Loucy (cell line): ENCODE measurements around the gene MCF2L.

ENCODE experiments used
- H2AFZ ChIP-seq: fragments of 200-600 bp; sonication (generic); 2 replicates; pipeline ENCODE4 v1.6.0; 2016; ENCODE audit warnings: antibody characterized with exemption, mild to moderate bottlenecking, low read length, moderate library complexity
- H3F3A ChIP-seq: fragments of 200-600 bp; 2 replicates; pipeline ENCODE4 v1.6.0; 2016; ENCODE audit warnings: antibody characterized with exemption, low read depth, mild to moderate bottlenecking
- H3K27me3 ChIP-seq: fragments of 200-600 bp; sonication (generic); 2 replicates; pipeline ENCODE4 v1.6.1; 2014; ENCODE audit warnings: low read length, mild to moderate bottlenecking; ENCODE audit not compliant: insufficient read depth, poor library complexity, severe bottlenecking
- H3K36me3 ChIP-seq: fragments of 200-600 bp; sonication (generic); 2 replicates; pipeline ENCODE4 v1.6.1; 2016; ENCODE audit warnings: low read length; ENCODE audit not compliant: insufficient read depth
- H3K4me1 ChIP-seq: fragments of 200-600 bp; sonication (generic); 2 replicates; pipeline ENCODE4 v1.5.1; 2014; ENCODE audit warnings: low read length, mild to moderate bottlenecking; ENCODE audit not compliant: insufficient read depth, poor library complexity, severe bottlenecking
- H3K4me2 ChIP-seq: fragments of 200-600 bp; sonication (generic); 2 replicates; pipeline ENCODE4 v1.6.0; 2014; ENCODE audit warnings: antibody characterized with exemption, low read length, low read depth, mild to moderate bottlenecking; ENCODE audit not compliant: poor library complexity, severe bottlenecking
- H3K4me3 ChIP-seq: fragments of 200-600 bp; sonication (generic); 2 replicates; pipeline ENCODE4 v1.5.1; 2014; ENCODE audit warnings: low read length, mild to moderate bottlenecking, mixed read lengths; ENCODE audit not compliant: poor library complexity, severe bottlenecking
- H3K79me2 ChIP-seq: fragments of 200-600 bp; sonication (generic); 2 replicates; pipeline ENCODE4 v1.6.1; 2014; ENCODE audit warnings: low read length; ENCODE audit not compliant: insufficient read depth
- H3K9ac ChIP-seq: fragments of 200-600 bp; sonication (generic); 2 replicates; pipeline ENCODE4 v1.6.0; 2014; ENCODE audit warnings: mild to moderate bottlenecking, low read depth, low read length, moderate library complexity; ENCODE audit not compliant: poor library complexity, severe bottlenecking
- H3K9me2 ChIP-seq: fragments of 200-600 bp; sonication (generic); replicated peaks from 2 replicates; pipeline ENCODE4 v1.6.1; 2016; ENCODE audit warnings: low read depth, low read length, mixed read lengths
- H3K9me3 ChIP-seq: fragments of 200-600 bp; sonication (generic); 2 replicates; pipeline ENCODE4 v1.6.1; 2014; ENCODE audit warnings: mild to moderate bottlenecking, antibody characterized with exemption, low read length, low read depth; ENCODE audit not compliant: insufficient read depth
- H4K20me1 ChIP-seq: fragments of 200-600 bp; sonication (generic); 2 replicates; pipeline ENCODE4 v1.6.0; 2014; ENCODE audit warnings: antibody characterized with exemption, low read length, mild to moderate bottlenecking; ENCODE audit not compliant: insufficient read depth, poor library complexity, severe bottlenecking
- CTCF ChIP-seq: fragments of 200-600 bp; sonication (generic); conservative IDR thresholded peaks from 2 replicates; pipeline ENCODE4 v1.5.1; 2014; ENCODE audit warnings: mild to moderate bottlenecking, antibody characterized with exemption, low read length
- EZH2phosphoT487 ChIP-seq: fragments of 200-600 bp; IDR thresholded peaks from 2 replicates; pipeline ENCODE4 v1.6.1; 2018; ENCODE audit warnings: antibody characterized with exemption, mild to moderate bottlenecking, moderate library complexity, borderline replicate concordance

Gene MCF2L

GRCh38 chr13:113112893-113113845, 144.2 kb downstream of the MCF2L start:
- H3K27me3 ChIP-seq: no peaks in the 10 kb centered on the region
- TF ChIP-seq EZH2phosphoT487 (no peak), CTCF (no peak)
- no peaks in the 10 kb centered on the region for H3K9me3 ChIP-seq
- H3K79me2 ChIP-seq: no peaks in the 10 kb centered on the region
- H3K4me1 ChIP-seq: peaks cover 4% of the 10 kb centered on the region
- peak overlapping the region; percentile 31 for H3K4me2 ChIP-seq
- H3K9me2 ChIP-seq: no peaks in the 10 kb centered on the region
- H4K20me1 ChIP-seq: no peaks in the 10 kb centered on the region
- H3K4me3 ChIP-seq: no peak overlapping the region
- H2AFZ ChIP-seq: peak overlapping the region; percentile 7
- H3F3A ChIP-seq: no peaks in the 10 kb centered on the region
- no peak overlapping the region for H3K9ac ChIP-seq
- no peaks in the 10 kb centered on the region for H3K36me3 ChIP-seq

GRCh38 chr13:113113846-113114271, 144.8 kb downstream of the MCF2L start:
- no peaks in the 10 kb centered on the region for H3K9me3 ChIP-seq
- peaks cover 4% of the 10 kb centered on the region for H3K4me1 ChIP-seq
- no peak overlapping the region for H3K4me2 ChIP-seq
- TF ChIP-seq CTCF (no peak), EZH2phosphoT487 (no peak)
- H2AFZ ChIP-seq: no peak overlapping the region
- H3K4me3 ChIP-seq: no peak overlapping the region
- H4K20me1 ChIP-seq: no peaks in the 10 kb centered on the region
- H3F3A ChIP-seq: no peaks in the 10 kb centered on the region
- H3K36me3 ChIP-seq: no peaks in the 10 kb centered on the region
- H3K27me3 ChIP-seq: no peaks in the 10 kb centered on the region
- H3K9me2 ChIP-seq: no peaks in the 10 kb centered on the region
- H3K9ac ChIP-seq: no peak overlapping the region
- no peaks in the 10 kb centered on the region for H3K79me2 ChIP-seq

- no peak overlapping the region for H3K4me3 ChIP-seq
- H3K4me2 ChIP-seq: no peak overlapping the region
- H3K9me3 ChIP-seq: no peaks in the 10 kb centered on the region
- H3K9me2 ChIP-seq: no peaks in the 10 kb centered on the region
- no peak overlapping the region for H3K9ac ChIP-seq
- no peak for TF ChIP-seq CTCF
- TF ChIP-seq EZH2phosphoT487: no peak
- no peaks in the 10 kb centered on the region for H4K20me1 ChIP-seq
- no peak overlapping the region for H2AFZ ChIP-seq
- H3K27me3 ChIP-seq: no peaks in the 10 kb centered on the region
- no peaks in the 10 kb centered on the region for H3K79me2 ChIP-seq
- no peaks in the 10 kb centered on the region for H3K36me3 ChIP-seq
- H3K4me1 ChIP-seq: peaks cover 4% of the 10 kb centered on the region
- H3F3A ChIP-seq: no peaks in the 10 kb centered on the region
Measured at GRCh38 chr13:113114511-113115362, 145.7 kb downstream of the MCF2L start.
